ENCODE results near the gene IMPDH1.

GRCh38 chr7:128381161-128381821 lies 28.5 kb downstream of the IMPDH1 start:
- peak; percentile 41 for TF ChIP-seq CTCF (IDR thresholded peaks at IDR 0.05; ENCODE audit: poor library complexity)
- TF ChIP-seq EZH2 (IDR thresholded peaks at IDR 0.05; ENCODE audit: borderline replicate concordance), result no peak
- no peak for TF ChIP-seq EZH2phosphoT487 (IDR thresholded peaks at IDR 0.05; ENCODE audit: low read depth, severe bottlenecking, unreplicated experiment)
